Mucosa of descending colon (tissue), 3 donors: ENCODE data around the gene ELF5. TPM values are rescaled to one million over a fixed set of nuclear protein-coding genes. Genes with fewer than 3 reads are reported as not detected.

Experiments used
- ATAC-seq: fragments of 200-7000 bp; cut with Tn5 transposase; one replicate; pipeline ENCODE4 v1.9.1; 2020; ENCODE audit warnings: mild to moderate bottlenecking, moderate library complexity
- DNase-seq, 3 donors: peaks; one replicate each; pipeline ENCODE4 v3.0.0-alpha.2; 2020
- H3K36me3 ChIP-seq: fragments of 200-600 bp; one replicate; pipeline ENCODE4 v1.8.0; 2021; ENCODE audit warnings: low read depth, mild to moderate bottlenecking
- H3K4me1 ChIP-seq: fragments of 200-600 bp; one replicate; pipeline ENCODE4 v1.8.0; 2021; ENCODE audit warnings: low read depth, mild to moderate bottlenecking
- H3K4me3 ChIP-seq: fragments of 200-600 bp; one replicate; pipeline ENCODE4 v1.8.0; 2021; ENCODE audit warnings: mild to moderate bottlenecking
- H3K9me3 ChIP-seq: fragments of 200-600 bp; one replicate; pipeline ENCODE4 v1.8.0; 2021; ENCODE audit warnings: mild to moderate bottlenecking
- CTCF ChIP-seq: fragments of 200-600 bp; IDR thresholded peaks from one replicate; pipeline ENCODE4 v1.8.0; 2022; ENCODE audit warnings: antibody characterized with exemption, mild to moderate bottlenecking
- intact Hi-C, 2 donors: fragments of 100-400 bp; cut with DNase I in 1 of 2; cut with micrococcal nuclease in 1 of 2; formaldehyde crosslinking; loops; one replicate each; pipeline versions ENCODE4 v1.11.0 to v1.11.1; 2022; cut with DNase I, micrococcal nuclease
- total RNA-seq, 3 donors: library from RNA; stranded (reverse); fragmentation: NEBNext Ultra II Directional in 2 of 3; extraction: Animal tissue kit (Norgen Biotek cat#: 25700) in 2 of 3; gene quantifications; one replicate each; pipeline versions ENCODE4 v1.2.1 to v1.2.4, GENCODE V29; 2021 to 2023
- donor health status: DM: no; HTN: no; CAD: no; lungs with moderate emphysema.
- donor health status: DM: no; HTN: no; CAD: no.
- donor health status: DM: no; HTN: yes; CAD: no.

The ELF5 gene
- total RNA-seq, 3 donors from 2014 or later = not detected

- ATAC-seq (no peak), DNase-seq (no peak)
- H3K9me3 ChIP-seq = no peaks in the 10 kb centered on the region
- no peaks in the 10 kb centered on the region for H3K4me1 ChIP-seq
- no peak overlapping the region for H3K4me3 ChIP-seq
- intact Hi-C loops = no loop called here
- H3K36me3 ChIP-seq = peaks cover 23% of the 10 kb centered on the region
- no peak for TF ChIP-seq CTCF
Measured at GRCh38 chr11:34451053-34451452, 62.5 kb downstream of the ELF5 start.

GRCh38 chr11:34449013-34449412 lies 64.6 kb downstream of the ELF5 start:
- no peak for DNase-seq
- Histone ChIP-seq H3K36me3 (peaks cover 17% of the 10 kb centered on the region), H3K9me3 (no peaks in the 10 kb centered on the region), H3K4me3 (no peak overlapping the region), H3K4me1 (no peaks in the 10 kb centered on the region)
- TF ChIP-seq CTCF = no peak
- intact Hi-C loops = no loop called here
- ATAC-seq = no peak

- intact Hi-C loops = no loop called here
- H3K4me1 ChIP-seq = no peaks in the 10 kb centered on the region
- no peak for ATAC-seq
Measured at GRCh38 chr11:34448223-34448994, 65.2 kb downstream of the ELF5 start.

GRCh38 chr11:34447044-34447443 lies 66.5 kb downstream of the ELF5 start:
- Histone ChIP-seq H3K4me1 (no peaks in the 10 kb centered on the region), H3K4me3 (no peak overlapping the region), H3K36me3 (peaks cover 13% of the 10 kb centered on the region), H3K9me3 (no peaks in the 10 kb centered on the region)
- ATAC-seq (no peak), DNase-seq (no peak)
- no peak for TF ChIP-seq CTCF
- intact Hi-C loops = no loop called here

More at GRCh38 chr11:34448223-34448994, 65.2 kb downstream of the ELF5 start:
- TF ChIP-seq CTCF = no peak
- Histone ChIP-seq H3K36me3 (peaks cover 17% of the 10 kb centered on the region), H3K9me3 (no peaks in the 10 kb centered on the region), H3K4me3 (no peak overlapping the region)
- DNase-seq = no peak

GRCh38 chr11:34446386-34446785 lies 67.2 kb downstream of the ELF5 start:
- Histone ChIP-seq H3K4me1 (no peaks in the 10 kb centered on the region), H3K36me3 (peaks cover 8% of the 10 kb centered on the region), H3K9me3 (no peaks in the 10 kb centered on the region), H3K4me3 (no peak overlapping the region)
- DNase-seq = no peak
- intact Hi-C loops = no loop called here
- no peak for TF ChIP-seq CTCF
- ATAC-seq = no peak

GRCh38 chr11:34445956-34446355 lies 67.6 kb downstream of the ELF5 start:
- no peaks in the 10 kb centered on the region for H3K9me3 ChIP-seq
- DNase-seq (no peak), ATAC-seq (no peak)
- H3K4me1 ChIP-seq = no peaks in the 10 kb centered on the region
- intact Hi-C loops = no loop called here
- no peak for TF ChIP-seq CTCF
- peaks cover 4% of the 10 kb centered on the region for H3K36me3 ChIP-seq
- H3K4me3 ChIP-seq = no peak overlapping the region
